Naive thymus-derived CD4-positive, alpha-beta T cell (primary cell): Measurements from ENCODE around the gene ERN1. TPM values are rescaled to one million over a fixed set of nuclear protein-coding genes. Genes with fewer than 3 reads are reported as not detected.
A peak's percentile ranks its signal among the peaks of the same experiment; 100 is the strongest.

ENCODE experiments used
- ATAC-seq: fragments of 150-1000 bp; cut with Tn5 transposase; 2 replicates; pipeline ENCODE4 v1.10.0; 2021; ENCODE audit warnings: mild to moderate bottlenecking, moderate library complexity
- CTCF ChIA-PET: fragments of 350-600 bp; sonication (Branson Sonifier 250); formaldehyde crosslinking; loops from one replicate; lab custom pipeline; 2021; ENCODE audit warnings: antibody characterized with exemption; lab: Charles Lee
- POLR2A ChIA-PET: fragments of 350-600 bp; sonication (Branson Sonifier 250); formaldehyde crosslinking; loops from one replicate; lab custom pipeline; 2021; ENCODE audit warnings: antibody characterized with exemption, inconsistent platforms; lab: Charles Lee
- DNase-seq, 9 donors: peaks; one replicate each; pipeline versions ENCODE4 v3.0.0 to v3.0.0-alpha.2; 2020 to 2022; ENCODE audit warnings: mixed read lengths in 1 of 9
- H3K27ac ChIP-seq: one replicate; pipeline ENCODE4 v1.7.0; 2013; ENCODE audit warnings: mild to moderate bottlenecking, low read depth, low read length, moderate library complexity
- H3K27me3 ChIP-seq, 2 donors: one replicate each; pipeline ENCODE4 v1.7.0; 2013; ENCODE audit warnings: low read length in 2 of 2, mild to moderate bottlenecking in 2 of 2, moderate library complexity in 2 of 2; ENCODE audit not compliant: control insufficient read depth in 2 of 2, insufficient read depth in 2 of 2
- H3K36me3 ChIP-seq, 3 experiments: 1 replicate in 2 of 3; 2 replicates in 1 of 3; pipeline ENCODE4 v1.7.0; 2013; ENCODE audit warnings: low read length in 3 of 3, mild to moderate bottlenecking in 3 of 3, moderate library complexity in 1 of 3; ENCODE audit not compliant: insufficient read depth in 3 of 3, control insufficient read depth in 2 of 3
- H3K4me1 ChIP-seq, 2 donors: one replicate each; pipeline ENCODE4 v1.7.0; 2013; ENCODE audit warnings: low read length in 2 of 2, mild to moderate bottlenecking in 2 of 2, moderate library complexity in 1 of 2; ENCODE audit not compliant: control insufficient read depth in 2 of 2, insufficient read depth in 2 of 2
- H3K4me3 ChIP-seq: 2 replicates; pipeline ENCODE4 v1.7.0; 2013; ENCODE audit warnings: mild to moderate bottlenecking, low read length
- H3K9me3 ChIP-seq, 3 experiments: 1 replicate in 2 of 3; 2 replicates in 1 of 3; pipeline ENCODE4 v1.7.0; 2013; ENCODE audit warnings: low read length in 3 of 3; ENCODE audit not compliant: control insufficient read depth in 2 of 3
- H3K27ac Mint-ChIP-seq, 9 donors: one replicate each; pipeline ENCODE4 v1.8.0; 2020 to 2022; ENCODE audit warnings: mixed read lengths in 9 of 9, mild to moderate bottlenecking in 8 of 9, moderate library complexity in 5 of 9, inconsistent platforms in 2 of 9
- H3K27me3 Mint-ChIP-seq, 5 donors: one replicate each; pipeline ENCODE4 v1.8.0; 2021 to 2022; ENCODE audit warnings: mixed read lengths in 5 of 5, mild to moderate bottlenecking in 1 of 5
- H3K36me3 Mint-ChIP-seq, 5 donors: one replicate each; pipeline ENCODE4 v1.8.0; 2020 to 2022; ENCODE audit warnings: mixed read lengths in 5 of 5, mild to moderate bottlenecking in 3 of 5, inconsistent platforms in 1 of 5
- H3K4me1 Mint-ChIP-seq, 7 donors: one replicate each; pipeline ENCODE4 v1.8.0; 2020 to 2022; ENCODE audit warnings: mixed read lengths in 7 of 7, mild to moderate bottlenecking in 3 of 7, inconsistent platforms in 1 of 7
- H3K4me3 Mint-ChIP-seq, 10 donors: one replicate each; pipeline ENCODE4 v1.8.0; 2020 to 2022; ENCODE audit warnings: mild to moderate bottlenecking in 10 of 10, mixed read lengths in 10 of 10, moderate library complexity in 6 of 10, inconsistent platforms in 2 of 10
- H3K9me3 Mint-ChIP-seq, 11 donors: one replicate each; pipeline ENCODE4 v1.8.0; 2020 to 2022; ENCODE audit warnings: mixed read lengths in 11 of 11, mild to moderate bottlenecking in 4 of 11, inconsistent platforms in 1 of 11, moderate library complexity in 1 of 11
- intact Hi-C, 2 donors: fragments of 100-400 bp; cut with micrococcal nuclease; formaldehyde crosslinking; loops; one replicate each; pipeline ENCODE4 v1.15.1; 2023
- polyA plus RNA-seq, 2 donors: library from polyadenylated mRNA; unstranded; fragments of 300-500 nt; fragmentation: Illumina TruSeq; gene quantifications; one replicate each; pipeline ENCODE4 v1.2.3, GENCODE V29; 2021
- total RNA-seq, 6 experiments: library from RNA in 5 of 6; stranded (reverse) in 5 of 6; gene quantifications; 1 replicate in 5 of 6; 2 replicates in 1 of 6; pipeline ENCODE4 v1.2.3 and lab custom pipeline; 2021 to 2026

The ERN1 gene
- total and polyA plus RNA-seq, 7 experiments from 2014 or later, result 15.7 to 110 (median 60.3) TPM

DNA sequence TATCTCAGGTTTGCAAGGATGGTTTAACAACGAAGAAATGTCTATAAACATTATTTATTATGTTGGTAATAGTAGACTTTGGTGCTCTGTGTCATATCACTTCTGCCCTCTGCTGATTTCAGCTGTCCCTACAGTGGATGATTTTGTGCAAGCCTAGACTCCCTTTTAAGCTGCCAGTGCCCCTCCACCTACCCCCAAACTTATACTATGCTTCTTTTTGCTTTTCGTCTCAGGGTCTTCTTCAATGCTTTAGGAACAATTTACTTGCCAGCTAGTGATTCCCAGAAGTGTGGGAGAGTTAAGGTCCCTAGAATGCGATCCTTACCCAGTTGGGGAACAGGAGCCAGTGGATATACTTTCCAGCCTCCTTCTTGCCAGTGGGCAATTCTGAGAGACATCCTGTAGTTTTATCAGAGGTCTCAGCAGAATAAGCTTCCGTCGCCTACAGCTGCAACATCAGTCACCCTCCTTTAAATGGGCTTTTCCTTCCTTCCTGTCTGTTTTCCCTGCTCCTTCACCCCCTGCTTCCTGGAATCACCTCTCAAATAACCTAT is 113.6 kb downstream of the ERN1 start:
- ChIA-PET CTCF (interaction anchor here (0.8 to 2.2 kb wide), 9 partner anchors 9 to 117 kb away, joined by 3 to 10 read pairs (median 5); no protein-coding TSS in a partner anchor), POLR2A (interaction anchor here (0.7 to 2.9 kb wide), 11 partner anchors 9 to 129 kb away, joined by 3 to 23 read pairs (median 6); partner anchors contain the start of genes ERN1 and PRR29)
- peak overlapping the region; percentile 96 for H3K27ac ChIP-seq
- no peaks in the 10 kb centered on the region for H3K27me3 ChIP-seq
- H3K4me3 Mint-ChIP-seq, result peak overlapping the region; percentile 83 to 96 (median 92)
- peak overlapping the region; percentile 87 to 100 (median 96) for H3K27ac Mint-ChIP-seq
- intact Hi-C loops, result no loop called here
- H3K4me1 ChIP-seq, result peaks cover 53 to 54% of the 10 kb centered on the region in 2 donors
- peaks cover 0 to 2% (median 0%) of the 10 kb centered on the region in 5 donors for H3K27me3 Mint-ChIP-seq
- H3K36me3 Mint-ChIP-seq, result peaks cover 0 to 23% (median 19%) of the 10 kb centered on the region in 5 donors
- peak overlapping the region; percentile 55 for H3K4me3 ChIP-seq
- H3K4me1 Mint-ChIP-seq, result peaks cover 51 to 80% (median 69%) of the 10 kb centered on the region in 7 donors
- H3K9me3 Mint-ChIP-seq, result peaks cover 0 to 6% (median 0%) of the 10 kb centered on the region in 11 donors
- no peak for ATAC-seq
- no peak for DNase-seq
- no peaks in the 10 kb centered on the region for H3K9me3 ChIP-seq
- peaks cover 0 to 6% (median 3%) of the 10 kb centered on the region in 3 experiments for H3K36me3 ChIP-seq

GRCh38 chr17:64015447-64015846 is 114.5 kb downstream of the ERN1 start:
- Histone ChIP-seq H3K27me3 (no peaks in the 10 kb centered on the region), H3K4me1 (peaks cover 47 to 51% of the 10 kb centered on the region in 2 donors), H3K9me3 (no peaks in the 10 kb centered on the region), H3K27ac (peak overlapping the region; percentile 96), H3K4me3 (peak overlapping the region; percentile 46), H3K36me3 (peaks cover 0 to 6% (median 3%) of the 10 kb centered on the region in 3 experiments)
- ATAC-seq, result no peak
- Mint-ChIP-seq H3K4me3 (peak overlapping the region; percentile 65 to 96 (median 92)), H3K36me3 (peaks cover 0 to 28% (median 19%) of the 10 kb centered on the region in 5 donors), H3K27ac (peak overlapping the region; percentile 76 to 100 (median 94)), H3K27me3 (peaks cover 0 to under 1% (median 0%) of the 10 kb centered on the region in 5 donors), H3K9me3 (peaks cover 0 to 3% (median 0%) of the 10 kb centered on the region in 11 donors), H3K4me1 (peaks cover 54 to 80% (median 70%) of the 10 kb centered on the region in 7 donors)
- CTCF ChIA-PET, result no interaction called here
- no peak for DNase-seq
- intact Hi-C loops, result loop anchor here in 1 of 2 donors (1.0 kb wide), 1 partner anchor 10 kb away; no protein-coding TSS in a partner anchor
- POLR2A ChIA-PET, result no interaction called here

DNA sequence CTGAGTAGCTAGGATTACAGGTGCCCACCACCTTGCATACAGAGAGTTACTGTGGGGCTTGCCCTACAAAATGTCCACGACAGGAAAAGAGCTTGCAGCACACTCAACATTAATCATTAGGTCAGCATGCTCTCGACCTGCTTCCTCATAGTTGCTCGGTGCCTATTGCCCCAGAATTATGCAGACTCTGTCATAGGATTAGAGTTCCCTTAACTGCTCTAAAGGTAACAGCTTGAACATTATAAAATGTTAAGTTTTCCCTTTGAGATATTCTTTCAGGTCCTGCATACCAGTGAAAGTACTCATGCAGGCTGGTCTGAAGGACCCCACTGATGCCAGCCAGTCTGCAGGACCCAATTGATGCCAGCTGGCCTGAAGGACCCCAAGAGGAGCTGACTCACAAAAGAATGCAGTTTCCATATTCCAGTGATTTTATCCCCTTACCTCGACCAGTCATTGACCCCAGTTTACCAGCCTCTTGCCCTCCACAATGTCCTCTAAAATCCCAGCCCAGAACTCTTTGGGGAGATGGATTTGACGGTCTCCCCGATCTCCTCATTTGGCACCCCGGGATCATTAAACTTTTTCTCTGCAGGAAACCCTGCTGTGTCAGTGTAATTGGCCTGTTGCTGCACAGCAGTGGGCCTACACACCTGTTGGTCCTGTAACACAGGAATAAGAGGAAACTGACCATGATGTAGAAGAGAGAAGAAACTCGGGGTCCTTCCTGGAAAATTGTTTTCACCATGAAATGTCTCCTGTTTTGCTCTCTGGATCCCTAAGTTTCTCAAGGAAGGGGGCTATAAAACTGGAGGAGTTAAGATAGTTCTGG is 120.2 kb downstream of the ERN1 start:
- Histone ChIP-seq H3K27ac (peak overlapping the region; percentile 49), H3K36me3 (peaks cover 0 to 46% (median 9%) of the 10 kb centered on the region in 3 experiments), H3K4me3 (no peak overlapping the region), H3K27me3 (no peaks in the 10 kb centered on the region), H3K4me1 (peaks cover 40 to 53% of the 10 kb centered on the region in 2 donors), H3K9me3 (no peaks in the 10 kb centered on the region)
- intact Hi-C loops, result no loop called here
- ChIA-PET POLR2A (interaction anchor here (0.6 to 1.9 kb wide), 5 partner anchors 9 to 428 kb away, joined by 3 to 7 read pairs (median 5); partner anchors contain the start of gene ICAM2), CTCF (interaction anchor here (1.1 kb wide), 1 partner anchor 13 kb away, joined by 4 read pairs; no protein-coding TSS in a partner anchor)
- Mint-ChIP-seq H3K27me3 (no peaks in the 10 kb centered on the region), H3K4me1 (peaks cover 47 to 93% (median 80%) of the 10 kb centered on the region in 7 donors), H3K4me3 (peak overlapping the region in 9 of 10 donors; percentile 6 to 96 (median 51)), H3K9me3 (peaks cover 0 to 3% (median 0%) of the 10 kb centered on the region in 11 donors), H3K36me3 (peaks cover 0 to 26% (median 12%) of the 10 kb centered on the region in 5 donors), H3K27ac (peak overlapping the region in 8 of 9 donors; percentile 59 to 100 (median 86))
- ATAC-seq, result peak; percentile 82
- DNase-seq, result no peak

- ChIA-PET CTCF (no interaction called here), POLR2A (interaction anchor here (1.7 to 1.9 kb wide), 2 partner anchors 12 to 15 kb away, joined by 5 to 7 read pairs; partner anchors contain the start of gene ICAM2)
- peaks cover 0 to 29% (median 12%) of the 10 kb centered on the region in 5 donors for H3K36me3 Mint-ChIP-seq
- DNase-seq, result no peak
- H3K27me3 Mint-ChIP-seq, result no peaks in the 10 kb centered on the region
- peak overlapping the region in 7 of 10 donors; percentile 4 to 96 (median 59) for H3K4me3 Mint-ChIP-seq
- Histone ChIP-seq H3K4me1 (peaks cover 35 to 46% of the 10 kb centered on the region in 2 donors), H3K9me3 (no peaks in the 10 kb centered on the region), H3K27ac (peak overlapping the region; percentile 15), H3K4me3 (no peak overlapping the region), H3K27me3 (no peaks in the 10 kb centered on the region), H3K36me3 (peaks cover 7 to 55% (median 14%) of the 10 kb centered on the region in 3 experiments)
- no peak for ATAC-seq
- peaks cover 0 to 2% (median 0%) of the 10 kb centered on the region in 11 donors for H3K9me3 Mint-ChIP-seq
- H3K4me1 Mint-ChIP-seq, result peaks cover 39 to 88% (median 70%) of the 10 kb centered on the region in 7 donors
- intact Hi-C loops, result no loop called here
- H3K27ac Mint-ChIP-seq, result peak overlapping the region in 8 of 9 donors; percentile 51 to 100 (median 86)
These were observed 121.1 kb downstream of the ERN1 start for GRCh38 chr17:64008830-64009229.

DNA sequence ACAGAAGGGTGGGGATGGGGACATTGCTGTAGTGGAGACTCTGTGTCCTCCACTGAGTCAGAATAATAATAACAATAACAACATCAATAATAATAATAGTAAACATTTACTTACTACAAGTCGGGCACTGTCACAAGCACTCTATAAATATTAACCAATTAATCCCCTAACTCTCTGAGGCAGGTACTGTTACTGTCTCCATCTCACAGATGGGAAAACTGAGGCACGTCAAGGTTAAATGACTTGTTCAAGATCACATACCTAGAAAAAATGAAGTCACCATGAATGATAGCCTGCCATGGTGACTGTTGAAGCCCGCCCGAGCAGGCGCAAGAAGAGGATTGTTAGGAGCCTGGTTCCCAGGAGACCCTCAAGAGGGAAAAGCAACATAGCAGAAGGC is 121.6 kb downstream of the ERN1 start:
- peak overlapping the region in 6 of 10 donors; percentile 17 to 96 (median 28) for H3K4me3 Mint-ChIP-seq
- no peak for DNase-seq
- Histone ChIP-seq H3K27ac (peak overlapping the region; percentile 59), H3K36me3 (peaks cover 7 to 60% (median 18%) of the 10 kb centered on the region in 3 experiments), H3K27me3 (no peaks in the 10 kb centered on the region), H3K4me1 (peaks cover 32 to 44% of the 10 kb centered on the region in 2 donors), H3K9me3 (no peaks in the 10 kb centered on the region), H3K4me3 (no peak overlapping the region)
- H3K36me3 Mint-ChIP-seq, result peaks cover 0 to 32% (median 12%) of the 10 kb centered on the region in 5 donors
- no peak for ATAC-seq
- POLR2A ChIA-PET, result interaction anchor here (1.9 to 3.6 kb wide), 3 partner anchors 12 to 17 kb away, joined by 7 to 23 read pairs (median 9); partner anchors contain the start of gene ICAM2
- peaks cover 36 to 83% (median 66%) of the 10 kb centered on the region in 7 donors for H3K4me1 Mint-ChIP-seq
- intact Hi-C loops, result no loop called here
- CTCF ChIA-PET, result no interaction called here
- H3K9me3 Mint-ChIP-seq, result peaks cover 0 to 2% (median 0%) of the 10 kb centered on the region in 11 donors
- peak overlapping the region in 7 of 9 donors; percentile 41 to 100 (median 70) for H3K27ac Mint-ChIP-seq
- H3K27me3 Mint-ChIP-seq, result no peaks in the 10 kb centered on the region

DNA sequence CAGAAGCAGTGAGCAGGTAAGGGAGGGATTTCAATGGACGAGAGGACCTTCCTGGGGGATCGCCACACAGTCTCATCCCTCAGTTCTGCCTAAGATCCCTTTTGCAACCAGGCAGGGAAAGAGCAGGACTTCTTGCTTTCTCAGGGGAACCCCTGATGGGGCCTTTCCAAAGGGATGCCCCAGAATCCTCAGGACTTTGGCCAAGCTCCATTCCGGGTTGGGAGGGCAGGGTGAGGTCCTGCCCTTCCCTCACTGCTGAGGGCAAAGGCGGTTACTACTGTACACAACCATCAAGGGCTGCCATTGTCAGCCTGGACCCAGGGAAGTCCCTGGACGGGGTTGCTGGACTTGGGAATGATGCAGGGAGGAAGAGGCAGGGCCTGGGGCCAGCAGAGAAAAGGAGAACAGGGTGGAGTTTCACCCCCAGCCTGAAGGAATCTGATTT is 122.1 kb downstream of the ERN1 start:
- ChIA-PET CTCF (no interaction called here), POLR2A (interaction anchor here (1.9 to 3.6 kb wide), 3 partner anchors 13 to 138 kb away, joined by 7 to 23 read pairs (median 9); partner anchors contain the start of gene ICAM2)
- ATAC-seq, result no peak
- Mint-ChIP-seq H3K9me3 (peaks cover 0 to 2% (median 0%) of the 10 kb centered on the region in 11 donors), H3K4me3 (peak overlapping the region in 5 of 10 donors; percentile 17 to 96 (median 39)), H3K36me3 (peaks cover 0 to 32% (median 12%) of the 10 kb centered on the region in 5 donors), H3K27me3 (no peaks in the 10 kb centered on the region), H3K4me1 (peaks cover 34 to 78% (median 63%) of the 10 kb centered on the region in 7 donors), H3K27ac (peak overlapping the region in 8 of 9 donors; percentile 28 to 100 (median 78))
- Histone ChIP-seq H3K4me3 (no peak overlapping the region), H3K4me1 (peaks cover 28 to 40% of the 10 kb centered on the region in 2 donors), H3K27me3 (no peaks in the 10 kb centered on the region), H3K27ac (peak overlapping the region; percentile 59), H3K36me3 (peaks cover 7 to 65% (median 19%) of the 10 kb centered on the region in 3 experiments), H3K9me3 (no peaks in the 10 kb centered on the region)
- no peak for DNase-seq
- intact Hi-C loops, result no loop called here
